Measurements from ENCODE around the gene CNEP1R1. TPM values are rescaled to one million over a fixed set of nuclear protein-coding genes. Genes with fewer than 3 reads are reported as not detected.
A peak's percentile ranks its signal among the peaks of the same experiment; 100 is the strongest.

The CNEP1R1 gene
- polyA plus RNA-seq, 3 donors from 2014 or later = 15.7 to 23.7 (median 19.4) TPM

DNA sequence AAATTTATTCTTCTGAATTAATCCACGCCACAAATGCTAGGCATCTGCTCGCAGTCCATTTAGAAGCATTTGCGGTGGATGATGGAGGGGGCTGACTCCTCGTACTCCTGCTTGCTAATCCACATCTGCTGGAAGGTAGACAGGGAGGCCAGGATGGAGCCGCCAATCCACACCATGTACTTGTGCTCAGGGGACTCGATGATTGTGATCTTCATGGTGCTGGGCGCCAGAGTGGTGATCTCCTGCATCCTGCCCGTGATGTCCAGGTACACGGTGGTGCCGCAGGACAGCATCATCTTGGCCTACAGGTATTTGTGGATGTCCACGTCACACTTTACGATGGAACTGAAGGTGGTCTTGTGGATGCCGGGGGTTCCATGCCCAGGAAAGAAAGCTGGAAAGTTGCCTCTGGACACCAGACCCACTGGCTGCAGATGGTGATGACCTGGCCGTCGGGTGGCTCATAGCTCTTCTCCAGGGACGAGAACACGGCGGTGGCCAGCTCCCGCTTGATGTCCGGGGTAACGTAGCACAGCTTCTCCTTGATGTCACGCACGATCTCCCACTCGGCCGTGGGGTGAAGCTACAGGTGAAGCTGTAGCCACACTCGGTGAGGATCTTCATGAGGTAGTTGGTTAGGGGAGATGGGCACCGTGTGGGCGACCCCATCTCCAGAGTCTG is 33.2 kb downstream of the CNEP1R1 start:
- Mint-ChIP-seq H3K36me3 (peaks cover 4 to 5% (median 4%) of the 10 kb centered on the region in 3 donors), H3K27me3 (ENCODE audit: low read depth in 3 of 3) (peaks cover 0 to 5% (median 0%) of the 10 kb centered on the region in 3 donors), H3K27ac (no peak overlapping the region), H3K4me3 (no peak overlapping the region), H3K4me1 (no peaks in the 10 kb centered on the region), H3K9me3 (peaks cover 2 to 24% (median 12%) of the 10 kb centered on the region in 6 donors)
- no peak for DNase-seq

DNA sequence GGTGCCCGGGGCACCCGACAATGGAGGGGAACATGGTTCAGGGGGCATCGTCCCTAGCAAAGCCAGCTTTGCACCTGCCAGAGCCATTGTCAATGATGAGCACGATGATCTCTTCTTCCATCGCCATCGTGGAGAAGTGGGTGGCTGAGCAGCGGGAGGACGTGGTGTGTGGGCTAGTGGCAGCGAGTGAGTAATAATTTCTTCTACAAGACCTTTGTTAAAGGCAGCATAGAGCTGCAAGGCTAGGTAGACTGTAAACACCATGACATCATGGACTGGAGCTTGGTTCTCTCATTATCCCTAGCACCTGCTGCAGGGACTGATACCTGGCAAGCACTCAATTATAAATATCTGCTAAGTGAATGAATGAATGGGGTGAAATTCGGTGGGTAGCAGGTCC is 34.1 kb downstream of the CNEP1R1 start:
- no peak for DNase-seq
- Mint-ChIP-seq H3K27ac (no peak overlapping the region), H3K4me1 (no peaks in the 10 kb centered on the region), H3K36me3 (peaks cover 4 to 5% (median 4%) of the 10 kb centered on the region in 3 donors), H3K9me3 (peaks cover 2 to 24% (median 12%) of the 10 kb centered on the region in 6 donors), H3K4me3 (no peak overlapping the region), H3K27me3 (ENCODE audit: low read depth in 3 of 3) (peaks cover 0 to 5% (median 0%) of the 10 kb centered on the region in 3 donors)

DNA sequence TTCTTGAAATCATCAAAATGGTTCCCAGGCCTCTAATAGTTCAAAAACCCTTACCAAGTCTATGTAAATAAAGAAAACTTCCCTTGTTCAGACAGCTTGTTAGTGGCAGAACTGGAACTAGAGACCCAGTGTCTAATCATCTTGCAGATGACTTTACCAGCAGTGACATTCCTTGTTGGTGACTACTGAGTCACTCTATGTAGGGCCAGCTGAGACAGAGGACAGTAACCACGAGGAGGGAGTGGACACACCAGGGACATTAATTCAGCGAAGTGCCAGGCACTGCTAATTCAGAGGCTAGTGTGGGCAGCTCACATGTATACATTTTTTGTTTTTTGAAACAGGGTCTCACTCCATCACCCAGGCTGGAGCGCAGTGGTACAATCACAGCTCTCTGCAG is 34.6 kb downstream of the CNEP1R1 start:
- DNase-seq = no peak
- peaks cover 4 to 5% (median 4%) of the 10 kb centered on the region in 3 donors for H3K36me3 Mint-ChIP-seq
- no peak overlapping the region for H3K27ac Mint-ChIP-seq
- no peak overlapping the region for H3K4me3 Mint-ChIP-seq
- peaks cover 0 to 5% (median 0%) of the 10 kb centered on the region in 3 donors for H3K27me3 Mint-ChIP-seq (ENCODE audit: low read depth in 3 of 3)
- H3K9me3 Mint-ChIP-seq = peaks cover 2 to 24% (median 12%) of the 10 kb centered on the region in 6 donors
- no peaks in the 10 kb centered on the region for H3K4me1 Mint-ChIP-seq

DNA sequence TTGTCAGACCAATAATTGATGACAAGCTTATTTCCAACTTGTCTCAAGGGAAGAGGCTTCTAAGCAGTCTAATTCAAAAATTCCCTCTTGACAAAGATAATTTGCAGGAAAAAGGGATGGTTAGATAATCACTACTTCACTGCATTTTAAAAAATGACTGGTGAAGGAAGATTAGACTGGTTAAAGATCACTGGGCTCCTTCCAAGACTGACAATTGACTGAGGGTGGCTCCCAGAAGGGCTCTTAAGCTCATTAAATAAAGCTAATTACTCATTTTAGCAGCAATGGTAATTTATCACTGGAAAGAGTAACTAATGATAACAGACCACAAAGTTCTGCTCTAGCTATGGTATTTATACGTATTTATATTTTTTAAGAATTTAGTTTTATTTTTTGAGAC is 36.3 kb downstream of the CNEP1R1 start:
- Mint-ChIP-seq H3K27ac (no peak overlapping the region), H3K27me3 (ENCODE audit: low read depth in 3 of 3) (peaks cover 4 to 7% (median 5%) of the 10 kb centered on the region in 3 donors), H3K9me3 (peaks cover 3 to 13% (median 6%) of the 10 kb centered on the region in 6 donors), H3K4me3 (no peak overlapping the region), H3K36me3 (peaks cover 2% of the 10 kb centered on the region in 3 donors), H3K4me1 (peaks cover 7 to 12% of the 10 kb centered on the region in 2 donors)
- no peak for DNase-seq

DNA sequence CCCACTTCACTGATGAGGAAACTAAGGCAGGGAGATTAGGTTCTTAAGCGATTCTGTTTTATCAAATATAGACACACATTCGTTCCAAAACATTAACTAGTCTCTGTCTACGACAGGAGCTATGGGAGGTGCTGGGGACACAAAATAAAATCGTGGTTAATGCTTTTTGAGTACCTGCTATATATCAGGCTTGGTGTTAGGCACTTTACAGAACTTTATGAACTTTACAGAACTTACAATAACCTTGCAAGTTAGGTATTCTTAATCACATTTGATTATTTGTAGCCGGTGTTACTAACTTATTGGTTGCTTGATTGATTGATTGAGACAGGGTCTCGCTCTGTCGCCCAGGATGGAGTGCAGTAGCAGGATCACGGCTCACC is 40.2 kb downstream of the CNEP1R1 start:
- no peak for DNase-seq
- H3K36me3 Mint-ChIP-seq = peaks cover 4 to 10% (median 8%) of the 10 kb centered on the region in 3 donors
- H3K9me3 Mint-ChIP-seq = peaks cover 0 to 3% (median 0%) of the 10 kb centered on the region in 6 donors
- peaks cover 29 to 44% of the 10 kb centered on the region in 2 donors for H3K4me1 Mint-ChIP-seq
- peak overlapping the region; percentile 67 to 92 (median 90) for H3K27ac Mint-ChIP-seq
- peaks cover 4 to 12% (median 10%) of the 10 kb centered on the region in 3 donors for H3K27me3 Mint-ChIP-seq (ENCODE audit: low read depth in 3 of 3)
- peak overlapping the region; percentile 82 to 91 (median 84) for H3K4me3 Mint-ChIP-seq

DNA sequence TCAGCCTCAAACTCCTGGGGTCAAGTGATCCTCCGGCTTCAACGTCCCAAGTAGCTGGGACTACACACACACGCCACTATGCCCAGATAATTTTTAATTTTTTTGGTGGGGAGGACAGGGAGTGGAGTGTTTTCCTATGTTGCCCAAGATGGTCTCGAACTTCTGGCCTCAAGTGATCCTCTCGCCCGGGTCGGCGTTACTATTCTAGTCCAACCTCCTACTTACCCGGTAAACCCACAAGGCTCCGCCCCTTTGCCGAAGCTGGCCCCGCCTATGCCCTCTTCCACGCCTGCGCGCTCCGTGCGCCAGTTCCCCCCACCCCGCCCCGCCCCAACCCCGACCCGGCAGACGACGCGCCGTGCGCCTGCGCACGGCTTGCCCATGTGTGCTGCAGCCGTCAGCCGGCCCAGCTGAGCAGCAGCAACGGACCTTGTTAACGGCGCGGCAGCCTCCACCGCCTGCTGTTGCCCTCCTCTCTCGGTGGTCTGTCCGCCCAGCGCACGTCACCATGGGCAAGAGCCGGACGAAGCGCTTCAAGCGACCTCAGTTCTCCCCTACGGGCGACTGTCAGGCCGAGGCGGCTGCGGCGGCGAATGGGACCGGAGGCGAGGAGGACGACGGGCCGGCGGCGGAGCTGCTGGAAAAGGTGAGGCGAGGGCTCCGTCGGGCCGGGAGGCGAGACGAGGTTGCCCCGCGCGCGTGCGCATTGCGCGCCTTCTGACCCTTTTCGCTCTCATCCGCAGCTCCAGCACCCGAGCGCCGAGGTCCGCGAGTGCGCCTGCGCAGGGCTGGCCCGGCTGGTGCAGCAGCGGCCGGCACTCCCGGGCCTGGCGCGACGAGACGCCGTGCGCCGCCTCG is 40.8 kb downstream of the CNEP1R1 start, which contains the start of gene HEATR3:
Gene HEATR3 (plus strand): TSS at position 347 of the 858 bp plus-strand sequence. CDS start 162 bp downstream, at position 509.
- Mint-ChIP-seq H3K9me3 (peaks cover 0 to 3% (median 0%) of the 10 kb centered on the region in 6 donors), H3K36me3 (peaks cover 7 to 12% (median 11%) of the 10 kb centered on the region in 3 donors), H3K27me3 (ENCODE audit: low read depth in 3 of 3) (peaks cover 4 to 12% (median 10%) of the 10 kb centered on the region in 3 donors), H3K4me1 (peaks cover 30 to 44% of the 10 kb centered on the region in 2 donors), H3K27ac (peak within 1 kb of the TSS; percentile 72 to 95 (median 92)), H3K4me3 (peak within 1 kb of the TSS; percentile 88 to 95 (median 92))
- DNase-seq = peak; percentile 89 to 93 (median 93)

DNA sequence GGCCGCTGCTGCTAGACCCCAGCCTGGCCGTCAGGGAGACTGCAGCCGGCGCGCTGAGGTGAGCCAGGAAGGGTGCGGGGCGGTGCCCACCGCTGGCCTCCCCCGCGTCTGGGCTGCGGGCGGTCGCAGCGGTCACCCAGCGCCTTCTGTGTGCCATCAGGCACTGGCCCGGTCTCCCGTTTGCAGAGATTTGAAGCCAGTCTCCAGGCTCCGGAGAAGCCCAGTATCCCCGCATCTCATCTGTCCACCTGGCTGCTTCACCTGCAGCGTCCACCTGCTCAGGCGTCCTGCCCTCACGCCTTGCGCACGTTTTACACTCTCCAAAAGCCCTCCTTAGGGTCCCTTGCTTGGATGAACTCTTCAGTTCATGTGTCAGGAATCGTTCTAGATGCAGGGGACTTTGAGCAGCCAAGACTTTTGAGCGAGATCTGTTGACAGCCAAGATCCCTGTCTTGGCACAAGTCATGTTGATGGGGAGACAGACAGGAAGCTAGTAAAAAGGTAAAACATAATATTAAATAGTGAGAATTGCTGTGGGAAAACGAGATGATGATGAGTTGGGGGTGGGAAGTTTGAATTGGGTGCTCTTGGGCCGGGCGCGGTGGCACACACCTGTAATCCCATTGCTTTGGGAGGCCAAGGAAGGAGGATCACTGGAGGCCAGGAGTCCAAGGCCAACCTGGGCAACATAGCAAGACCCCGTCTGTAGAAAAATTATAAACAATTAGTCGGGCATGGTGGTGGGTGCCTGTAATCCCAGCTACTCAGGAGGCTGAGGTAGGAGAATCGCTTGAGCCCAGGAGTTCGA is 41.7 kb downstream of the CNEP1R1 start:
- peak overlapping the region; percentile 72 to 95 (median 92) for H3K27ac Mint-ChIP-seq
- peak overlapping the region; percentile 88 to 95 (median 92) for H3K4me3 Mint-ChIP-seq
- H3K36me3 Mint-ChIP-seq = peaks cover 13 to 17% (median 16%) of the 10 kb centered on the region in 3 donors
- H3K4me1 Mint-ChIP-seq = peaks cover 30 to 44% of the 10 kb centered on the region in 2 donors
- DNase-seq = no peak
- H3K9me3 Mint-ChIP-seq = peaks cover 0 to 3% (median 0%) of the 10 kb centered on the region in 6 donors
- H3K27me3 Mint-ChIP-seq (ENCODE audit: low read depth in 3 of 3) = peaks cover 4 to 12% (median 10%) of the 10 kb centered on the region in 3 donors

DNA sequence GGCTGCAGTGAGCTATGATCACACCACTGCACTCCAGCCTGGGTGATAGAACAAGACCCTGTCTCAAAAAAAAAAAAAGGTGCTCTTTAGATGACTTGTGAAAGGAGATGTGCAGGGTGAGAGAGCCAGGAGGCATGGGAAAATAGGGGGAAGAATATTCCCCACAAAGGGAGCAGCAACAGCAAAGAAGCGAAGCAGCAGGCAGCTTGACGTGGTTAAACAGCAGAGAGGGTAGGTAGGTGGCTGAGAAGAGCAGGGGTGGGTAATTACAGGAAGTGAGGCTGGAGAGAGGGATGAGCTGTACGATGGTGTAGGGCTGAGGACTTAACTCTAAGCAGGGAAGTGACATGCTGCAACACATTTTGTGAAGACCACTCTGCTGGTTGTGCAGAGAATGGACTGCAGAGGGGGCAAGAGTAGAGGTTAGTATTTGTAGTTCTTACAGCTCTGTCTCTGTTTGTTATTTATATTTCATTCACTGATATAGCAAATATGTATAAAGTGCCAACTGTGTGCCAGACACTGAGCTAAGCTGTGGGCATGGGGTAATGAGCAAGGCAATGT is 42.3 kb downstream of the CNEP1R1 start:
- H3K9me3 Mint-ChIP-seq = peaks cover 0 to 3% (median 0%) of the 10 kb centered on the region in 6 donors
- DNase-seq = peak in 2 of 3 donors; percentile 21 to 23
- H3K4me1 Mint-ChIP-seq = peaks cover 30 to 44% of the 10 kb centered on the region in 2 donors
- H3K4me3 Mint-ChIP-seq = peak overlapping the region; percentile 88 to 95 (median 92)
- peak overlapping the region; percentile 72 to 96 (median 82) for H3K27ac Mint-ChIP-seq
- H3K36me3 Mint-ChIP-seq = peaks cover 13 to 18% (median 17%) of the 10 kb centered on the region in 3 donors
- H3K27me3 Mint-ChIP-seq (ENCODE audit: low read depth in 3 of 3) = peaks cover 4 to 12% (median 10%) of the 10 kb centered on the region in 3 donors

DNA sequence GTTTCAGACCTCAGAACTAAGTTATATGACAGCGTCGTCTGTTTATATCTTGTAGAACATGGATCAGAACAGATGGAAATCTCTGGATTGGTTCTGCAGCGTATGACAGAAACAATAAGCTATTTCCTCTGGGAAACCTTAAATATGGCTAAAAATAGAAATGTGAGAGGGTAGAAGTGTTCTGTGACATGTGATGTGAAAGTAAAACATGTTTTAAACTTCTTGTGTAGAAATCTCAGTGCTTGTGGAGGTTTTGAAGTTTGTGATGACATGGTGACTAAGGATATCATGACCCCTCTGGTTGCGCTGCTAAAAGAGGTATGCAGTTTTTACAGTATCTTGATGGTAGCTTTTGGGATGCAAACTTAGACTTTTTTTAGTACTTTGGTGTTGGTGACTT is 43.5 kb downstream of the CNEP1R1 start:
- Mint-ChIP-seq H3K9me3 (peaks cover 0 to 3% (median 0%) of the 10 kb centered on the region in 6 donors), H3K27me3 (ENCODE audit: low read depth in 3 of 3) (peaks cover 4 to 12% (median 10%) of the 10 kb centered on the region in 3 donors), H3K36me3 (peaks cover 13 to 22% (median 17%) of the 10 kb centered on the region in 3 donors), H3K4me1 (peaks cover 30 to 48% of the 10 kb centered on the region in 2 donors), H3K4me3 (peak overlapping the region in 4 of 5 donors; percentile 20 to 92 (median 56)), H3K27ac (peak overlapping the region in 4 of 6 donors; percentile 2 to 72 (median 19))
- DNase-seq = no peak

DNA sequence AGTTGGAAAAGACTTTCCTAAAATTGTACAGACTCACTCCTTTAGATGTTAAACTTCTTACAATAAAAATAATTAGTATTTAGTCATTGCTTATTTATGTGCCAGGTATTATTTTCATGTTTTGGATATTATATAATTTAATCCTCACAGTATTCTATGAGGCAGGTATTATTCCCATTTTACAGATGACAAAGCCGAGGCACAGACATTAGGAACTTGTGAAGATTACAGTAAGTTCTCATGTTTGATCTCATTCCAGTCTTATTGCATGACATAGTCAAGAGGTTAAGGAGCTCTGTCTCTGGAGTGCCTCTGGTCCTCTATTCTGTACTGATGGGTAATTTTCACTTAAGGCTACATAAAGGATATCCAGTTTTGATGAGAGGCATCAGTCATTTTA is 44.0 kb downstream of the CNEP1R1 start:
- H3K4me3 Mint-ChIP-seq = peak overlapping the region in 1 of 5 donors; percentile 26
- H3K4me1 Mint-ChIP-seq = peaks cover 30 to 50% of the 10 kb centered on the region in 2 donors
- peaks cover 13 to 22% (median 17%) of the 10 kb centered on the region in 3 donors for H3K36me3 Mint-ChIP-seq
- peaks cover 0 to 3% (median 0%) of the 10 kb centered on the region in 6 donors for H3K9me3 Mint-ChIP-seq
- no peak for DNase-seq
- H3K27me3 Mint-ChIP-seq (ENCODE audit: low read depth in 3 of 3) = peaks cover 4 to 12% (median 10%) of the 10 kb centered on the region in 3 donors
- H3K27ac Mint-ChIP-seq = no peak overlapping the region

DNA sequence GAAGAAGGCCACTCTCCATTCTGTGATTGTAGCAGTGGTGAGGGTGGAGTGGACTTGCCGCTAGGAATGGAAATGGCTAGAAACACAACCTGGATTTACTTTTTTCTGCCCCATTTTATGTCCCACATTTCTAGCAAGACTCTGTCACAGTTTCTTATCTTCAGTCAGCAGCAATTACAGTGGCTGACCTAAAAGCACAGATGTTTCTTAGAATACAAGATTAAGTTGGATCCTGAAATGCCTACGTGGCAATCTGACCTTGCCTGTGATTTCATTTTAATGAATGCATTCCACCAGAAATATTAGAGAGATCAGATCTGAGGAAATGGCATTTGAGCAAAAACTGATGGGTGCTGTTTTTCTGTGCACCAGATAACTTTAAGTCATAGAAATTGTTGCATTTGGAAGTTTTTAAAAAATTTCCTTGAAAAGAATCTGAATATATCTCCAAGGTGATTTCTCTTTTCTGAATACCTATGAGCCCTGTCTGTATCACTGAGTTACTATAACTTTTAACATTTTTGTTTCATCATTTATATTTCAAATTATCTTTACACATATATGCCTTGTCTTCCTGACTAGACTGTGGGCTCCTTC is 46.1 kb downstream of the CNEP1R1 start:
- Mint-ChIP-seq H3K9me3 (no peaks in the 10 kb centered on the region), H3K4me1 (peaks cover 24 to 44% of the 10 kb centered on the region in 2 donors), H3K36me3 (peaks cover 17 to 25% (median 22%) of the 10 kb centered on the region in 3 donors), H3K27ac (no peak overlapping the region), H3K27me3 (ENCODE audit: low read depth in 3 of 3) (peaks cover 0 to 6% (median 4%) of the 10 kb centered on the region in 3 donors), H3K4me3 (no peak overlapping the region)
- DNase-seq = no peak

DNA sequence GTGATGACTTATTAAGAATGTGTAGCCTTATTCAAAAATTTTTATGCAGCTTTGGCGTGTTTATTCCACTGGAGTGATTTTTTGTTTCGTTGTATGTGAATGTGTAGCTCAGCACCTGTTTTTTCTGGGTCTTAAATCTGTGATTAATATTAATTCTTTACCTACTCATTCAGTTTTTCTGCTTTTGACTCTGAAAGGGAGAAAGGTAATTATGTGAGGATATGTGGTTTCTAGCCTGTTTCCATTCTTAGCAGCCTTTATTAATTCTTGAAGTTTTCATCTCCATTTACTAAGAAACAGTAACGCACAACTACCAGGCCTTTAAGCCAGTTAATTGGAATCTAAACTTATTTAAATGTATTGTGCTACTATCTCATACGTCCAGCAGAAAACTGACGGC is 47.7 kb downstream of the CNEP1R1 start:
- peaks cover 20 to 28% (median 26%) of the 10 kb centered on the region in 3 donors for H3K36me3 Mint-ChIP-seq
- H3K4me3 Mint-ChIP-seq = no peak overlapping the region
- peaks cover 0 to 2% (median 0%) of the 10 kb centered on the region in 3 donors for H3K27me3 Mint-ChIP-seq (ENCODE audit: low read depth in 3 of 3)
- no peaks in the 10 kb centered on the region for H3K9me3 Mint-ChIP-seq
- H3K27ac Mint-ChIP-seq = no peak overlapping the region
- no peak for DNase-seq
- peaks cover 11 to 31% of the 10 kb centered on the region in 2 donors for H3K4me1 Mint-ChIP-seq
